T-cell (primary cell): ENCODE measurements around the gene PTPRD. TPM values are rescaled to one million over a fixed set of nuclear protein-coding genes. Genes with fewer than 3 reads are reported as not detected.

Experiments
- ATAC-seq, 4 experiments: fragments of 200-7000 bp in 3 of 4; fragments of 150-1000 bp in 1 of 4; cut with Tn5 transposase; replicated peaks in 1 of 4; 1 replicate in 3 of 4; 2 replicates in 1 of 4; pipeline ENCODE4 v1.10.0; 2021; ENCODE audit warnings: moderate library complexity in 3 of 4, mild to moderate bottlenecking in 2 of 4, moderate number of reproducible peaks in 1 of 4
- CTCF ChIA-PET, 2 donors: fragments of 300-600 bp; sonication (Branson Sonifier 250); formaldehyde crosslinking; loops; one replicate each; lab custom pipeline; 2022; ENCODE audit warnings: antibody characterized with exemption in 2 of 2; lab: Charles Lee
- POLR2A ChIA-PET, 2 donors: fragments of 300-600 bp; sonication (Branson Sonifier 250); formaldehyde crosslinking; loops; one replicate each; lab custom pipeline; 2022; ENCODE audit warnings: antibody characterized with exemption in 2 of 2; lab: Charles Lee
- DNase-seq, 35 experiments: peaks; one replicate each; pipeline versions ENCODE4 v3.0.0 to v3.0.0-alpha.2; 2013 to 2023
- H3K27ac ChIP-seq: one replicate; pipeline ENCODE4 v1.5.1; 2013; ENCODE audit warnings: low read length
- H3K27me3 ChIP-seq, 2 experiments: replicated peaks in 1 of 2; 1 replicate in 1 of 2; 2 replicates in 1 of 2; pipeline versions ENCODE4 v1.6.1 to v1.7.0; 2013; ENCODE audit warnings: low read length in 1 of 2, mixed read lengths in 1 of 2; ENCODE audit not compliant: control insufficient read depth in 2 of 2, insufficient read depth in 2 of 2; ENCODE audit errors: extremely low read depth in 1 of 2
- H3K36me3 ChIP-seq, 2 donors: 1 replicate in 1 of 2; 2 replicates in 1 of 2; pipeline versions ENCODE4 v1.6.1 to v1.7.0; 2013; ENCODE audit warnings: low read length in 1 of 2; ENCODE audit not compliant: control insufficient read depth in 2 of 2, insufficient read depth in 1 of 2; ENCODE audit errors: extremely low read depth in 1 of 2
- H3K4me1 ChIP-seq, 2 experiments: 1 replicate in 1 of 2; 2 replicates in 1 of 2; pipeline versions ENCODE4 v1.6.1 to v1.7.0; 2013; ENCODE audit warnings: low read length in 2 of 2, mixed read lengths in 1 of 2; ENCODE audit not compliant: insufficient read depth in 2 of 2, control insufficient read depth in 1 of 2; ENCODE audit errors: extremely low read depth in 1 of 2
- H3K4me3 ChIP-seq, 2 donors: 1 replicate in 1 of 2; 2 replicates in 1 of 2; pipeline versions ENCODE4 v1.5.1 to v1.7.0; 2013; ENCODE audit warnings: mild to moderate bottlenecking in 2 of 2, low read length in 1 of 2, moderate library complexity in 1 of 2; ENCODE audit not compliant: control insufficient read depth in 1 of 2; ENCODE audit errors: extremely low read depth in 1 of 2
- H3K9me3 ChIP-seq: 2 replicates; pipeline ENCODE4 v1.7.0; 2013
- H3K27ac Mint-ChIP-seq, 2 donors: one replicate each; pipeline ENCODE4 v1.8.0; 2020 to 2021; ENCODE audit warnings: mild to moderate bottlenecking in 2 of 2, mixed read lengths in 2 of 2
- H3K27me3 Mint-ChIP-seq, 2 donors: one replicate each; pipeline ENCODE4 v1.8.0; 2021 to 2022; ENCODE audit warnings: mixed read lengths in 2 of 2
- H3K36me3 Mint-ChIP-seq: one replicate; pipeline ENCODE4 v1.8.0; 2021; ENCODE audit warnings: mixed read lengths
- H3K4me1 Mint-ChIP-seq, 3 donors: one replicate each; pipeline ENCODE4 v1.8.0; 2020 to 2022; ENCODE audit warnings: mixed read lengths in 3 of 3, mild to moderate bottlenecking in 1 of 3
- H3K4me3 Mint-ChIP-seq, 3 donors: one replicate each; pipeline ENCODE4 v1.8.0; 2020 to 2022; ENCODE audit warnings: mild to moderate bottlenecking in 3 of 3, mixed read lengths in 3 of 3, moderate library complexity in 3 of 3
- H3K9me3 Mint-ChIP-seq, 3 donors: one replicate each; pipeline ENCODE4 v1.8.0; 2020 to 2022; ENCODE audit warnings: mixed read lengths in 3 of 3
- WGBS: methylation state at CpG from one replicate; pipeline ENCODE4 v1.1.5; 2013; ENCODE audit warnings: missing lambda C conversion rate; ENCODE audit not compliant: insufficient coverage; 5-methylcytosine and 5-hydroxymethylcytosine counted together
- total RNA-seq, 35 experiments: library from RNA in 6 of 35; stranded (reverse) in 6 of 35; fragments of 120-200 nt in 1 of 35; gene quantifications; one replicate each; pipeline versions ENCODE4 v1.2.1 to v1.2.4 and lab custom pipeline; 2013 to 2026

The PTPRD gene
- total RNA-seq, 5 donors from 2014 or later (not counting 1 experiment from before 2014, with no cell fraction given) = 0.13 to 0.61 (median 0.38) TPM; not detected in 2

DNA sequence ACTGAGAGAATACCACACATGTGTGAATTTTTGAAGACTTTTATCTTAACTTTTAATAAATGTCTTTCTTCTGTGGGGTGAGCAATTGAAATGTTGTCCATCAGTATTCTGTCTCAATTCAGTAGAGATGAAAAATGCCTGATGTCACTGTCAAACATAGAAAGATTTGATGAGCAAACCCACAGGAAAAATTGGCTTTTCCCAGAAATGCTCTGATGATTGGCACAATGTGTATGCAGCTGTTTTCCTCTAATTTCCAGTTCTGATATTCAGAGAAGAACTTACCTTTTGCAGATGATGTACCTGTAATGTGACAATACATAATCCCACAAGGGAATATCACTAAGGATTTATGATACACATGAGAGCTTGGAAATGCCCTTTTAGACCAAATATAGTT lies 340.0 kb downstream of the PTPRD start:
- H3K9me3 ChIP-seq = no peaks in the 10 kb centered on the region
- Mint-ChIP-seq H3K4me3 (no peak overlapping the region), H3K27me3 (no peaks in the 10 kb centered on the region), H3K9me3 (peaks cover 7 to 17% (median 9%) of the 10 kb centered on the region in 3 donors), H3K27ac (no peak overlapping the region), H3K4me1 (no peaks in the 10 kb centered on the region), H3K36me3 (no peaks in the 10 kb centered on the region)
- H3K27me3 ChIP-seq = no peaks in the 10 kb centered on the region
- H3K27ac ChIP-seq = no peak overlapping the region
- H3K4me3 ChIP-seq = no peak overlapping the region
- ChIA-PET POLR2A (no interaction called here), CTCF (no interaction called here)
- no peak for DNase-seq
- no peak for ATAC-seq
- no peaks in the 10 kb centered on the region for H3K36me3 ChIP-seq
- H3K4me1 ChIP-seq = no peaks in the 10 kb centered on the region

DNA sequence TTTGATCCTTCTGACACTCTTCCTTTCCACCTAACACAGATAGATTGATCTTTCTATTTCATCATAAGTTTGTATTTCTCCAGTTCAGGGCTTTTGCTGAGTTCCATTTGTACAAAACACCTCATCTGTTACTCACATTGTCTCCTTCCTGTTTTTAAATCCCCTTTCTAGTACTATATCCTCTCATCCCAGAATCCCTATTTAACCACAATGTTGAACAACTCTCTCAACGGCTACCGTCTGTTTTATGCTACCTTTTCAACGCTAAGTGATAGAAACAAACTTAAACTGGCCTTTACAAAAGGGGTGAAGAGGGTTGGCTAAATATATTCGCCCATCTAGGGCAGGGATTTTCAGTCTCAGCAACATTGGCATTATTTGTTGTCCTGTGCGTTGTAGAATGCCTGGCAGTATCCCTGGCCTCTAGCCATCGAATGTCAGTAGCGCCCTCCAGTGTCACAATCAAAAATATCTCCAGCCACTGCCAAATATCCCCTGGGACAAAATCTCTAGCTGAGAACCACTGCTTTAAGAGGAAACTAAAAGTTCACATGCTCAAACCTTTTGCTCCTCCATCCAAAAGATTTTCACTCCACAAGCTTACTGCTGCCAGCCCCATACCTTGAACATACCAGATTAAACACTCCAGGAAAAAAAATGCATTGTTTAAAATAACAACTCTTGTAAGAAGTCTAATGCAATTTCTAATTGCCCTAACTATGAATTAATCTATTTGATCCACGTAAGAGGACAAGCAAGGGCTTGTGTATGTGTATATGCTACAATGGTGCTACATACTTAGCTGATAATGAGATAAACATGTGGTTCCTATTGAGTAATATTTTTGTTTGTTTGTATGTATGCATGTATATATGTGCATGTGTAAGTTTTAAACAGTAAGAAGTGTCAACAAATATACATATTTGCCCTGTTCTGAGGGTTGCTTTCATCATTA lies 344.0 kb downstream of the PTPRD start:
- ChIA-PET POLR2A (no interaction called here), CTCF (no interaction called here)
- 0% methylated on average over 3 of the region's 8 CpGs for WGBS
- H3K27ac ChIP-seq = no peak overlapping the region
- H3K27me3 ChIP-seq = no peaks in the 10 kb centered on the region
- no peak overlapping the region for H3K4me3 ChIP-seq
- no peaks in the 10 kb centered on the region for H3K9me3 ChIP-seq
- DNase-seq (no peak), ATAC-seq (no peak)
- H3K27me3 Mint-ChIP-seq = no peaks in the 10 kb centered on the region
- no peak overlapping the region for H3K4me3 Mint-ChIP-seq
- no peaks in the 10 kb centered on the region for H3K36me3 Mint-ChIP-seq
- no peaks in the 10 kb centered on the region for H3K4me1 ChIP-seq
- no peaks in the 10 kb centered on the region for H3K4me1 Mint-ChIP-seq
- no peaks in the 10 kb centered on the region for H3K36me3 ChIP-seq
- peaks cover 6 to 25% (median 7%) of the 10 kb centered on the region in 3 donors for H3K9me3 Mint-ChIP-seq
- no peak overlapping the region for H3K27ac Mint-ChIP-seq

DNA sequence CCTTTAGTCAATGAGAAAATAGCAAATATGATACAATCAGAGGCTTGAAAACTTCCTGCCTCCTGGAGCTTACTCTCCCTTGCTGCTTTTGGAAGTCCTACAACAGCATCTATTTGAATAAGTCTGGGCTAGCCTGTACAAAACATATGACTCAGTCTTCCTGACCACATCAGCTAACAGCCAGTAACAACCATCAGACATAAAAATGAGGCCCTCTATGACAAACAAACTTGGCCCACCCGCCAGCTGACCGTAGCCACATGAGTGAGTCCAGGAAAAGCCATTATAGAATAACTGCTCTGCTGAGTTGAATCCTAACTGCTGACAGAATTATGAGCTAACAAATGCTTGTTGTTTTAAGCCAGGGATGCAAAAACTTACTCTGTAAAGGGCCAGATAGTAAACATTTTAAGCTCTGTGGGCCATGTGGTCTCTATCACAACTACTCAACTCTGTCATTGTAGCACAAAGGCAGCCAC lies 347.6 kb downstream of the PTPRD start:
- Histone ChIP-seq H3K9me3 (no peaks in the 10 kb centered on the region), H3K4me3 (no peak overlapping the region), H3K27ac (no peak overlapping the region), H3K36me3 (no peaks in the 10 kb centered on the region), H3K27me3 (no peaks in the 10 kb centered on the region), H3K4me1 (no peaks in the 10 kb centered on the region)
- H3K27me3 Mint-ChIP-seq = no peaks in the 10 kb centered on the region
- no peak overlapping the region for H3K27ac Mint-ChIP-seq
- ChIA-PET CTCF (no interaction called here), POLR2A (no interaction called here)
- ATAC-seq = no peak
- no peak for DNase-seq
- H3K9me3 Mint-ChIP-seq = peaks cover 13 to 38% (median 15%) of the 10 kb centered on the region in 3 donors
- WGBS = no CpG with 5 or more reads among the region's 2 CpGs
- H3K4me1 Mint-ChIP-seq = no peaks in the 10 kb centered on the region
- H3K36me3 Mint-ChIP-seq = no peaks in the 10 kb centered on the region
- H3K4me3 Mint-ChIP-seq = no peak overlapping the region

DNA sequence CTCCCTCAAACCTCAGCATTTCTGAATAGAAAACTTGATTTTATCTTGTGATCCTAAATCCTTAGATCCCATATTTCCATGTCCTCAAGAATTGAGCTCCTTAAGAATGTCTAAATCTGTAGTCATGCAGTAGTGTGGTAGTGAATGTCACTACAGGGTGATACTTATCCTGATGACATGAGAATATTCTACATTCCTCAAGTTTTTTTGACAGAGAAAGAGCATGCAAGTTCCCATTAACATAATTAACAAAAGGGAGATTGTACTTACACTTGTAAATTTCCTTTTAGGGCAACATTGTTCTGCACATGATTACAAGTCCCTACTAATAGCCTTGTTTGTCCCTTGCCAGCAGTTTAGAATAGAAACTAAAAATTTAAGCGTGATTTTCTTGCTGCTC lies 352.3 kb downstream of the PTPRD start:
- no peak overlapping the region for H3K27ac ChIP-seq
- H3K4me1 ChIP-seq = no peaks in the 10 kb centered on the region
- POLR2A ChIA-PET = no interaction called here
- ATAC-seq (no peak), DNase-seq (no peak)
- Mint-ChIP-seq H3K9me3 (peaks cover 10 to 29% (median 14%) of the 10 kb centered on the region in 3 donors), H3K27ac (no peak overlapping the region), H3K36me3 (no peaks in the 10 kb centered on the region), H3K27me3 (no peaks in the 10 kb centered on the region), H3K4me3 (no peak overlapping the region), H3K4me1 (no peaks in the 10 kb centered on the region)
- H3K4me3 ChIP-seq = no peak overlapping the region
- H3K36me3 ChIP-seq = no peaks in the 10 kb centered on the region
- CTCF ChIA-PET = no interaction called here
- H3K27me3 ChIP-seq = no peaks in the 10 kb centered on the region
- WGBS = no CpG with 5 or more reads among the region's 1 CpG
- H3K9me3 ChIP-seq = no peaks in the 10 kb centered on the region

DNA sequence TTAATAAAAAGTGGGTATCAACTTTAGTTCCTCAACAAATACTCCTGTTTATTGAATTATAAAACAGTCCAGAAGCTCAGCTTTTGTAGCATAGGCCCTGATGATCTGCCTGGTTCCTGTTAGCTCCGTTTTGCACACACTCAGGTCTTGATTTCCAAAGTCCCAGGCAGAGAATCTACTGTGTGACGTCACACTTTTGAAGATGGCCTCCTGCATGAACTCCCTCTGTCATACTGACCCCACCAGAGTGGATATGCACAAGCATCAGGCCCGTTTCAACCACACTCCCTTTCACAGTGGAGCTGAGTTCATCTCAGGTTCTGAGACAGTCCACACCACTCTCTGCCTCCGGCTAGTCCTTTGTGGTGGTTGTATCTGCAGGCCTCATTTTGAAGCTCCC lies 353.1 kb downstream of the PTPRD start:
- POLR2A ChIA-PET = no interaction called here
- Mint-ChIP-seq H3K9me3 (peaks cover 10 to 20% (median 17%) of the 10 kb centered on the region in 3 donors), H3K4me3 (no peak overlapping the region), H3K27ac (no peak overlapping the region), H3K36me3 (no peaks in the 10 kb centered on the region), H3K4me1 (no peaks in the 10 kb centered on the region), H3K27me3 (no peaks in the 10 kb centered on the region)
- CTCF ChIA-PET = no interaction called here
- Histone ChIP-seq H3K9me3 (no peaks in the 10 kb centered on the region), H3K4me3 (no peak overlapping the region), H3K36me3 (no peaks in the 10 kb centered on the region), H3K4me1 (no peaks in the 10 kb centered on the region), H3K27me3 (no peaks in the 10 kb centered on the region), H3K27ac (no peak overlapping the region)
- DNase-seq (no peak), ATAC-seq (no peak)
- 45% methylated on average over 2 of the region's 4 CpGs for WGBS

DNA sequence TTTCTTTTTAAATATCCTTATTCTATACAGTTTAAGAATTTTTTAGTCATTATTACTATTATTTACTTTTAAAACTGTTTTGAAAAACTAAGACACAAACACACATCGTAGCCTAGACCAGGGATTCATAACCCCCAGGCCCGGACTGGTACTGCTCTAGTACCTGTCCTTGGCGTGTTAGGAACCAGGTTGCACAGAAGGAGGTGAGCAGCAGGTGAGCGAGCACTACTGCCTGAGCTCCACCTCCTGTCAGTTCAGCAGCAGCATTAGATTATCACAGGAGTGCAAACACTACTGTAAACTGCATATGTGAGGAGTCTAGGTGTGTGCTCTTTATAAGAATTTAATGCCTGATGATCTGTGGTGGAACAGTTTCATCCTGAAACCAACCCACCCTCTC lies 357.0 kb downstream of the PTPRD start:
- Histone ChIP-seq H3K4me1 (no peaks in the 10 kb centered on the region), H3K4me3 (no peak overlapping the region), H3K27ac (no peak overlapping the region), H3K36me3 (no peaks in the 10 kb centered on the region), H3K9me3 (no peaks in the 10 kb centered on the region), H3K27me3 (no peaks in the 10 kb centered on the region)
- no peaks in the 10 kb centered on the region for H3K4me1 Mint-ChIP-seq
- H3K27me3 Mint-ChIP-seq = no peaks in the 10 kb centered on the region
- 82% methylated on average over 2 of the region's 4 CpGs for WGBS
- H3K4me3 Mint-ChIP-seq = no peak overlapping the region
- ATAC-seq = no peak
- peaks cover 4 to 7% (median 5%) of the 10 kb centered on the region in 3 donors for H3K9me3 Mint-ChIP-seq
- no peak for DNase-seq
- ChIA-PET CTCF (no interaction called here), POLR2A (no interaction called here)
- H3K36me3 Mint-ChIP-seq = no peaks in the 10 kb centered on the region
- H3K27ac Mint-ChIP-seq = no peak overlapping the region
